ENCODE data around the gene TUBGCP6. TPM values are rescaled to one million over a fixed set of nuclear protein-coding genes. Genes with fewer than 3 reads are reported as not detected.
A peak's percentile ranks its signal among the peaks of the same experiment; 100 is the strongest.

The TUBGCP6 gene
- total RNA-seq, 1 donor from 2014 or later: 48.5 TPM

GRCh38 chr22:50262973-50263617 lies 18.3 kb upstream of the TUBGCP6 start:
- H3K4me3 ChIP-seq: no peak overlapping the region
- intact Hi-C loops (cut with DNase I): no loop called here
- no peak for ATAC-seq
- no peak for DNase-seq
- H3K36me3 ChIP-seq: peaks cover 6% of the 10 kb centered on the region
- no peak for TF ChIP-seq CTCF (IDR thresholded peaks at IDR 0.05)
- no peak overlapping the region for H3K27ac ChIP-seq
- peaks cover 20% of the 10 kb centered on the region for H3K4me1 ChIP-seq
- no peaks in the 10 kb centered on the region for H3K9me3 ChIP-seq
- H3K27me3 ChIP-seq (ENCODE audit: low read depth): peaks cover 25% of the 10 kb centered on the region

GRCh38 chr22:50262460-50262911 lies 17.7 kb upstream of the TUBGCP6 start:
- H3K27me3 ChIP-seq (ENCODE audit: low read depth): peaks cover 25% of the 10 kb centered on the region
- H3K4me1 ChIP-seq: peaks cover 16% of the 10 kb centered on the region
- TF ChIP-seq CTCF (IDR thresholded peaks at IDR 0.05): no peak
- intact Hi-C loops (cut with DNase I): no loop called here
- no peak overlapping the region for H3K4me3 ChIP-seq
- H3K36me3 ChIP-seq: peaks cover 6% of the 10 kb centered on the region
- no peak overlapping the region for H3K27ac ChIP-seq
- ATAC-seq: no peak
- no peak for DNase-seq
- H3K9me3 ChIP-seq: no peaks in the 10 kb centered on the region

GRCh38 chr22:50261615-50262459 lies 17.0 kb upstream of the TUBGCP6 start, which contains the start of gene MAPK12:
Gene MAPK12 (minus strand): TSS chr22:50261683. CDS start chr22:50261509, 174 bp downstream.
- H3K27me3 ChIP-seq (ENCODE audit: low read depth): peaks cover 25% of the 10 kb centered on the region
- TF ChIP-seq CTCF (IDR thresholded peaks at IDR 0.05): no peak
- no peak for DNase-seq
- no peak within 1 kb of the TSS for H3K27ac ChIP-seq
- peaks cover 16% of the 10 kb centered on the region for H3K4me1 ChIP-seq
- peaks cover 6% of the 10 kb centered on the region for H3K36me3 ChIP-seq
- H3K9me3 ChIP-seq: no peaks in the 10 kb centered on the region
- H3K4me3 ChIP-seq: peak within 1 kb of the TSS; percentile 57
- peak; percentile 4 to 16 for ATAC-seq
- intact Hi-C loops (cut with DNase I): no loop called here

GRCh38 chr22:50260801-50261614 lies 16.2 kb upstream of the TUBGCP6 start:
- Histone ChIP-seq H3K36me3 (peaks cover under 1% of the 10 kb centered on the region), H3K9me3 (no peaks in the 10 kb centered on the region), H3K27me3 (ENCODE audit: low read depth) (peaks cover 20% of the 10 kb centered on the region), H3K4me1 (peaks cover 16% of the 10 kb centered on the region), H3K27ac (no peak overlapping the region), H3K4me3 (peak overlapping the region; percentile 57)
- ATAC-seq (peak in 1 of 2 donors; percentile 7), DNase-seq (peak; percentile 68)
- TF ChIP-seq CTCF (IDR thresholded peaks at IDR 0.05): no peak
- intact Hi-C loops (cut with DNase I): no loop called here

- no peak for ATAC-seq
- intact Hi-C loops (cut with DNase I): no loop called here
- peak overlapping the region; percentile 57 for H3K4me3 ChIP-seq
These were observed 15.6 kb upstream of the TUBGCP6 start for GRCh38 chr22:50260434-50260800.

More at GRCh38 chr22:50260434-50260800, 15.6 kb upstream of the TUBGCP6 start:
- Histone ChIP-seq H3K36me3 (no peaks in the 10 kb centered on the region), H3K9me3 (no peaks in the 10 kb centered on the region), H3K27ac (no peak overlapping the region), H3K27me3 (ENCODE audit: low read depth) (peaks cover 20% of the 10 kb centered on the region), H3K4me1 (peaks cover 16% of the 10 kb centered on the region)
- no peak for DNase-seq
- TF ChIP-seq CTCF (IDR thresholded peaks at IDR 0.05): no peak
